ENCODE results near the gene LRRC9. TPM values are rescaled to one million over a fixed set of nuclear protein-coding genes. Genes with fewer than 3 reads are reported as not detected.

The LRRC9 gene
- total RNA-seq, 1 experiment from 2014 or later: 0.77 TPM

DNA sequence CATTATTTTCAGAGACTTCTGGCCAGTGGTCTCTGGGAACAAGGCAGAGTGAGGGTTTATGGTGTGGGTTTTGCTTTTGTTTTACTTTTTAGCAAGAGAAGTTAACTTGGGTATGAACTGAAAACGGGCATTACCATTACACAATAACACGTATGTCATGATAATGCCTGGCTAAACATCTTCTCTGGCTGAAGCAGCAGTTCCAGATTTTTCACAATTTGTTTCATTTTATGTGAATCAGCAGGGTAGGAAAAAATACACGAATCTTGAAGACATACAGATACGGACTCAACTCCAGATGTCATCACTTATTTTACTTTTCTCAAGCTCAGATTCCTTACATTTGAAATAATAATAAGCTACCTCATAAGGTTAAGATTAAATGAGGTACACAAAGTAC is 169.3 kb downstream of the LRRC9 start:
- Histone ChIP-seq H4K5ac (ENCODE audit: insufficient read length, low read depth, low read length) (no peak overlapping the region), H3K4me2 (ENCODE audit: insufficient read depth, insufficient read length, low read length) (no peak overlapping the region), H3K18ac (ENCODE audit: insufficient read length, low read depth, low read length) (no peak overlapping the region), H3K56ac (ENCODE audit: insufficient read length, low read depth, low read length) (no peak overlapping the region), H2BK15ac (ENCODE audit: low read depth, low read length) (no peak overlapping the region), H4K91ac (ENCODE audit: insufficient read length, low read depth, low read length) (no peak overlapping the region), H2BK20ac (ENCODE audit: low read depth, low read length, poor library complexity, severe bottlenecking) (no peak overlapping the region), H4K20me1 (ENCODE audit: control insufficient read depth, insufficient read depth, insufficient read length) (no peaks in the 10 kb centered on the region), H2AFZ (ENCODE audit: low read length) (no peak overlapping the region), H2BK12ac (ENCODE audit: insufficient read length, low read depth, low read length) (no peak overlapping the region), H3K79me1 (ENCODE audit: insufficient read depth, low read depth, low read length, poor library complexity, severe bottlenecking) (no peaks in the 10 kb centered on the region), H3K79me2 (ENCODE audit: insufficient read depth, low read length) (peaks cover 6% of the 10 kb centered on the region; the same call in 1 of the 2 replicates), H3K23ac (ENCODE audit: insufficient read length, low read depth, low read length) (no peak overlapping the region), H2BK5ac (ENCODE audit: insufficient read length, low read length) (no peak overlapping the region), H3K4me1 (ENCODE audit: insufficient read depth, low read length) (0 out of 2 replicates have a peak, but pooled peaks cover 3% of the 10 kb centered on the region), H3K14ac (ENCODE audit: insufficient read depth, low read length) (no peak overlapping the region), H3K4ac (ENCODE audit: low read depth, low read length) (no peak overlapping the region), H3K9me3 (ENCODE audit: control insufficient read depth, low read depth, low read length) (no peaks in the 10 kb centered on the region), H2AK5ac (ENCODE audit: insufficient read length, low read length) (no peak overlapping the region), H3T11ph (ENCODE audit: low read length) (no peak overlapping the region), H3K27ac (ENCODE audit: insufficient read length, low read depth, low read length) (no peak overlapping the region), H4K8ac (replicated peaks; ENCODE audit: insufficient read length, low read depth, low read length) (no peak overlapping the region), H3K27me3 (ENCODE audit: insufficient read depth, low read length) (no peaks in the 10 kb centered on the region), H3K9ac (ENCODE audit: extremely low read depth, insufficient read length, low read length) (no peak overlapping the region), H2BK120ac (ENCODE audit: low read depth, low read length, poor library complexity, severe bottlenecking) (no peak overlapping the region), H3K23me2 (ENCODE audit: insufficient read length, low read depth, low read length, poor library complexity, severe bottlenecking) (peaks cover 10% of the 10 kb centered on the region)
- TF ChIP-seq, protein P1, sequence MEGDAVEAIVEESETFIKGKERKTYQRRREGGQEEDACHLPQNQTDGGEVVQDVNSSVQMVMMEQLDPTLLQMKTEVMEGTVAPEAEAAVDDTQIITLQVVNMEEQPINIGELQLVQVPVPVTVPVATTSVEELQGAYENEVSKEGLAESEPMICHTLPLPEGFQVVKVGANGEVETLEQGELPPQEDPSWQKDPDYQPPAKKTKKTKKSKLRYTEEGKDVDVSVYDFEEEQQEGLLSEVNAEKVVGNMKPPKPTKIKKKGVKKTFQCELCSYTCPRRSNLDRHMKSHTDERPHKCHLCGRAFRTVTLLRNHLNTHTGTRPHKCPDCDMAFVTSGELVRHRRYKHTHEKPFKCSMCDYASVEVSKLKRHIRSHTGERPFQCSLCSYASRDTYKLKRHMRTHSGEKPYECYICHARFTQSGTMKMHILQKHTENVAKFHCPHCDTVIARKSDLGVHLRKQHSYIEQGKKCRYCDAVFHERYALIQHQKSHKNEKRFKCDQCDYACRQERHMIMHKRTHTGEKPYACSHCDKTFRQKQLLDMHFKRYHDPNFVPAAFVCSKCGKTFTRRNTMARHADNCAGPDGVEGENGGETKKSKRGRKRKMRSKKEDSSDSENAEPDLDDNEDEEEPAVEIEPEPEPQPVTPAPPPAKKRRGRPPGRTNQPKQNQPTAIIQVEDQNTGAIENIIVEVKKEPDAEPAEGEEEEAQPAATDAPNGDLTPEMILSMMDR (conservative IDR thresholded peaks at IDR 0.05): no peak
- Mint-ChIP-seq H3K27ac (no peak overlapping the region), H3K36me3 (ENCODE audit: insufficient read depth in 1 of 3, low read depth in 3 of 3) (0 out of 7 replicates have a peak, but pooled peaks cover 0 to 2% (median 0%) of the 10 kb centered on the region in 3 experiments), H3K4me3 (no peak overlapping the region), H3K27me3 (ENCODE audit: low read depth) (no peaks in the 10 kb centered on the region), H3K4me1 (peaks cover 21 to 23% of the 10 kb centered on the region in 2 experiments), H3K9me3 (no peaks in the 10 kb centered on the region; a peak in 1 of 5 replicates)
- DNase-seq: no peak
- WGBS (ENCODE audit: extremely low coverage, insufficient read length, low lambda C conversion rate): no CpG with 5 or more reads among the region's 4 CpGs
